ENCODE measurements around the gene FOXJ3.
A peak's percentile ranks its signal among the peaks of the same experiment; 100 is the strongest.

The FOXJ3 gene

DNA sequence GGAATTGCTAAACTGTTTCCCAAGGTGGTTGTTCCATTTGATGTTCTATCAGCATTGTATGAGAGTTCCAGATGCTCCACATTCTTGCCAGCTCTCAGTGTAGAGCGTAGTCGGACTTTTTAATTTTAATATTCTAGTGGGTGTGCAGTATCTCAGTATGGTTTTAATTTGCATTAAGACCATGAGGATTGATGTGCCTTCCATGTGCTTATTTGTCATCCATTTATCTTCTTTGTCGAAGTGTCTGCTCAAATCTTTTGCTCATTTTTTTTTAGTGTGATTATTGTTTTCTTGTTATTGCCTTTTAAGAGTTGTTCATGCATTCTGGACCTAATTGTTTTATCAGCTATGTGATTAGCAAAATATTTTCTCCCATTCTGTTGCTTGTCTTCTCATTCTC, 195.6 kb downstream of the FOXJ3 start (continued):
- TF ChIP-seq ZBTB11 (tag by site-specific recombination; conservative IDR thresholded peaks at IDR 0.05; ENCODE audit: low read depth), result no peak
- TF ChIP-seq ZNF169 (tag by site-specific recombination; IDR thresholded peaks at IDR 0.05), result no peak
- TF ChIP-seq ZNF585B (tag by site-specific recombination; IDR thresholded peaks at IDR 0.05), result no peak
- TF ChIP-seq ZNF792 (tag by site-specific recombination; IDR thresholded peaks at IDR 0.05), result no peak
- no peak for TF ChIP-seq ZNF529 (tag by site-specific recombination; IDR thresholded peaks at IDR 0.05; ENCODE audit: insufficient replicate concordance)
- TF ChIP-seq HOXC10 (CRISPR knock-in tag; IDR thresholded peaks at IDR 0.05), result no peak
- TF ChIP-seq ZNF623 (tag by site-specific recombination; IDR thresholded peaks at IDR 0.05), result no peak
- no peak for TF ChIP-seq ZNF18 (tag by site-specific recombination; IDR thresholded peaks at IDR 0.05)
- TF ChIP-seq ZNF350 (tag by site-specific recombination; IDR thresholded peaks at IDR 0.05), result no peak
- TF ChIP-seq, protein P1, sequence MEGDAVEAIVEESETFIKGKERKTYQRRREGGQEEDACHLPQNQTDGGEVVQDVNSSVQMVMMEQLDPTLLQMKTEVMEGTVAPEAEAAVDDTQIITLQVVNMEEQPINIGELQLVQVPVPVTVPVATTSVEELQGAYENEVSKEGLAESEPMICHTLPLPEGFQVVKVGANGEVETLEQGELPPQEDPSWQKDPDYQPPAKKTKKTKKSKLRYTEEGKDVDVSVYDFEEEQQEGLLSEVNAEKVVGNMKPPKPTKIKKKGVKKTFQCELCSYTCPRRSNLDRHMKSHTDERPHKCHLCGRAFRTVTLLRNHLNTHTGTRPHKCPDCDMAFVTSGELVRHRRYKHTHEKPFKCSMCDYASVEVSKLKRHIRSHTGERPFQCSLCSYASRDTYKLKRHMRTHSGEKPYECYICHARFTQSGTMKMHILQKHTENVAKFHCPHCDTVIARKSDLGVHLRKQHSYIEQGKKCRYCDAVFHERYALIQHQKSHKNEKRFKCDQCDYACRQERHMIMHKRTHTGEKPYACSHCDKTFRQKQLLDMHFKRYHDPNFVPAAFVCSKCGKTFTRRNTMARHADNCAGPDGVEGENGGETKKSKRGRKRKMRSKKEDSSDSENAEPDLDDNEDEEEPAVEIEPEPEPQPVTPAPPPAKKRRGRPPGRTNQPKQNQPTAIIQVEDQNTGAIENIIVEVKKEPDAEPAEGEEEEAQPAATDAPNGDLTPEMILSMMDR (tag by site-specific recombination; IDR thresholded peaks at IDR 0.05), result no peak
- no peak for TF ChIP-seq ZNF184 (tag by site-specific recombination; IDR thresholded peaks at IDR 0.05)
- no peak for TF ChIP-seq ZSCAN30 (tag by site-specific recombination; IDR thresholded peaks at IDR 0.05)
- TF ChIP-seq SP3 (tag by site-specific recombination; IDR thresholded peaks at IDR 0.05), result no peak

- CTCF ChIA-PET, result interaction anchor here (0.7 kb wide), 1 partner anchor 35 kb away, joined by 3 read pairs; no protein-coding TSS in a partner anchor
- no peaks in the 10 kb centered on the region for H3K36me3 ChIP-seq (ENCODE audit: control insufficient read depth in 2 of 2, insufficient read depth in 1 of 2, low read length in 2 of 2)
- H3K9me3 ChIP-seq (ENCODE audit: control insufficient read depth, insufficient read depth, low read depth, low read length), result no peaks in the 10 kb centered on the region
- no peak overlapping the region for H3K4me3 ChIP-seq (ENCODE audit: low read depth, low read length)
- no peaks in the 10 kb centered on the region for H3K4me1 ChIP-seq (ENCODE audit: control insufficient read depth, insufficient read depth, low read length)
- POLR2A ChIA-PET, result no interaction called here
- TF ChIP-seq ZNF558 (tag by site-specific recombination; IDR thresholded peaks at IDR 0.05) (no peak), IKZF3 (tag by site-specific recombination; IDR thresholded peaks at IDR 0.05) (no peak), EGR2 (tag by site-specific recombination; IDR thresholded peaks at IDR 0.05; ENCODE audit: low read depth) (0 out of 2 replicates have a peak, but pooled peaks have one; percentile 29), ZNF398 (tag by site-specific recombination; IDR thresholded peaks at IDR 0.05) (no peak), ZBTB48 (tag by site-specific recombination; IDR thresholded peaks at IDR 0.05) (no peak), KLF17 (tag by site-specific recombination; IDR thresholded peaks at IDR 0.05) (no peak), ZNF394 (tag by site-specific recombination; IDR thresholded peaks at IDR 0.05; ENCODE audit: borderline replicate concordance) (no peak), KLF7 (tag by site-specific recombination; IDR thresholded peaks at IDR 0.05; ENCODE audit: borderline replicate concordance) (no peak)
- TF ChIP-seq, protein P2, sequence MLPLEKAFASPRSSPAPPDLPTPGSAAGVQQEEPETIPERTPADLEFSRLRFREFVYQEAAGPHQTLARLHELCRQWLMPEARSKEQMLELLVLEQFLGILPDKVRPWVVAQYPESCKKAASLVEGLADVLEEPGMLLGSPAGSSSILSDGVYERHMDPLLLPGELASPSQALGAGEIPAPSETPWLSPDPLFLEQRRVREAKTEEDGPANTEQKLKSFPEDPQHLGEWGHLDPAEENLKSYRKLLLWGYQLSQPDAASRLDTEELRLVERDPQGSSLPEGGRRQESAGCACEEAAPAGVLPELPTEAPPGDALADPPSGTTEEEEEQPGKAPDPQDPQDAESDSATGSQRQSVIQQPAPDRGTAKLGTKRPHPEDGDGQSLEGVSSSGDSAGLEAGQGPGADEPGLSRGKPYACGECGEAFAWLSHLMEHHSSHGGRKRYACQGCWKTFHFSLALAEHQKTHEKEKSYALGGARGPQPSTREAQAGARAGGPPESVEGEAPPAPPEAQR (tag by site-specific recombination; IDR thresholded peaks at IDR 0.05), result no peak
- no peak overlapping the region for H3K27ac ChIP-seq (ENCODE audit: extremely low read depth, low read depth, low read length)
Measured at GRCh38 chr1:42138586-42138985, 196.4 kb downstream of the FOXJ3 start.

Data from HEK293 (cell line).